ENCODE data around the gene PSG11.

PSG11 gene

GRCh38 chr19:42961119-42961518 is 65.2 kb downstream of the PSG11 start:
- H3K4me3 ChIP-seq (ENCODE audit: low read depth, low read length) = no peak overlapping the region
- no peak for TF ChIP-seq CTCF (IDR thresholded peaks at IDR 0.05; ENCODE audit: low read depth, low read length)
- TF ChIP-seq MAX (IDR thresholded peaks at IDR 0.05; ENCODE audit: low read depth, low read length) = no peak
- TF ChIP-seq POLR2A (IDR thresholded peaks at IDR 0.05; ENCODE audit: extremely low read depth, insufficient read length) = no peak
- no peak for TF ChIP-seq MYC (IDR thresholded peaks at IDR 0.05; ENCODE audit: low read depth, low read length)
- DNase-seq (ENCODE audit: low read depth) = no peak

Data from NB4 (cell line).